Activated CD8-positive, alpha-beta memory T cell treated with anti-CD3 and anti-CD28 coated beads, Interleukin-2, amount 50 U/mL, for 1 hour (primary cell): ENCODE measurements around the gene METTL22.

Experiments
- DNase-seq: peaks from one replicate; pipeline ENCODE4 v3.0.0-alpha.2; 2020; ENCODE audit errors: extremely low read depth

METTL22 gene

DNA sequence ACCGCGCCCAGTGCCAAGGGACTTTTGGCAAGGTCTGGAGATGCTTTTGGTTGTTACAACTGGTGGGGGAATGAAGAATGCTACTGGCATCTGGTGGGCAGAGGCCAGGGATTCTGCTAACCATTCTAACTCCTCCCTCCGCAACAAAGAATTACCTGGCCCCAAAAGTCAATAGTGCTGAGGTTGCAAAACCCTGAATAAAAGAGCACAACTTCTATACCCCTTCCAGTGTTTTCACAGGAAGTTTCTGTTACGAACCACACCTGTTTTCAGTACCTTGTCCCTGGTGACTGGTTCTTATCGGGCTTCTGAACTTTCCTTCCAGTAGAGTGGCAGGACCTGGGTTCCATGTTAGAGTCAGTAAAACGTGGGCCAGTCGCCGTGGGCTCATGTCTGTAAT lies 70.2 kb downstream of the METTL22 start:
- no peak for DNase-seq

DNA sequence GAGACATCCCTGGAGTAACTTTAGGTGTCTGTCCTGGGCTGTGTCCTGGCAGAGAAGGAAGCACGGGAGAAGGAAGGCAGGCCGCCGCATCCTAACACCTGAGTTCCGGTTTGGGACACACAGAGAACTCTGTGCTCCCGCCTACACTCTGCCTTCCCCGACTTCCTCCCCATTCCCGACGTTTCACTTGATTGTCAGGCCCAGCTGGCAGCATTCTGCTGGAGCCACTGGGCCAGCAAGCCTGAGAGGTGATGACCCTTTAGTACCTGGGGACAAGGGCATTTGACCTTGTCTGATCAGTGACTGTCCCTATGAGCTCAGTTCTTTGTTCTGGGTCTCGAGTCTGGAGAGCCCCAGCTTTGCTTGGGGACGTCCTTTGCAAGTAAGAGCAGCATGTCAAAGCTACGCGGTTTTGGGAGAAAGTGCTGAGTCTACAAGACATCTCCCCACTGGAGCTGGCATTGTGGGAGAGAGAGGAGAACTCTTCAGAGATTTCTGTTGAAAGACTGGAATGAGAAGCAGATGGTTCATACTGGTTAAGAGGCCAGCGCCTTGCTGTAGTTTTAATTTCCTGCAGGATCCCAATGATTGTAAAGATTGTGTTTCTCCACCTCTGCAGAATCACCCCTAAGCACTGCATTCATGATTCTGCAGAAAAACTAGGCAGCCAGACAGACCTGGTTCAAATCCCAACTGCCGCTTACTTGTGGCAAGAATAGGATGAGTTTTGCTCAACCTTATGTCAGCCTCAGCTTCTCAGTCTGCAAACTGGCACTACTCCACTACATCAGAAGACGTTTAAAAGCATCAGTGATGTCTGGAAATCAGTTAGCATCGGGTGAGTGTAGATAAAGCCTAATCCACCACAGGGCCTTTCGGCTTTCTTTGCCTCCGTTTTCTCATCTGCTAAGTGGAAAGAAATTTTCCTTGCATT lies 73.6 kb downstream of the METTL22 start:
- no peak for DNase-seq

DNA sequence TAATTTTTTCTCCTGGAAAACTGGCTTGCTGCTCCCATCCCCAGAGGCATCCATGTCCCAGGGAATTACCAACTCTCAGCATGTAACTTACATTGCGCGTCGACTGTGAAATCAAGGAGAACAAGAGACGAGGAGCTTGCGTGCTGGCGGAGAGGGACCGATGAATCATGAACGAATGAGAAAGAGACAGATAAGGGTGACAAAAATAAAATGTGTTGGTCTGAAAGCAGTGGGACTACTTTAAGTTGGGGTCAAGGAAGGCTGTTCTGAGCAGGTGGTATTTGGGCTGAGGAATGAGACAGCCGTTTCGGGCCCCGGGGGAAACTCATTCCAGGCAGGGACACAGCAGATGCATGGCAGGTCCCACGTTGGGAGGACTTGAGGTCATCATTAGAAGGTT lies 75.4 kb downstream of the METTL22 start:
- no peak for DNase-seq

DNA sequence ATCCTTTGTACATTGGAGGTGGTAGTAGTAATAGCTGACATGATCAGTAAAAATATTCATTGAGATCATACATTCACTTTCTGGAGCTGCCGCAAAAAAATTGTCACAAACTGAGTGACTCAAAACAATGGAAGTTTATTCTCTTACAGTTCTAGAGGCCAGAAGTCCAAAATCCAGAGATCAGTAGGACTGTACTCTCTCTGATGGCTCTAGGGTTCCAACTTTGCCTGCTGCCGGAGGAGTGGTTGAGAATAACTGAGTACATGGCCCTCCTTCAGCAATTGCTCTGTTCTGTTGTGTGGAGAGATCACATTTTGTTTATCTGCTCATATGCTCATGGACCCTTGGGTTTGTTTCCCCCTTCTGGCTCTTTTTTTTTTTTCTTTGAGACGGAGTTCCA lies 76.5 kb downstream of the METTL22 start:
- DNase-seq: no peak
